Endothelial cell of umbilical vein (primary cell): Measurements from ENCODE around the gene TNFRSF11A. TPM values are rescaled to one million over a fixed set of nuclear protein-coding genes. Genes with fewer than 3 reads are reported as not detected.

Experiments
- BruUV-seq: library from RNA; stranded (reverse); fragments of 400-500 nt; replicated peaks from 2 replicates; lab custom pipeline; 2021; lab: Mats Ljungman, UMichigan
- CTCF ChIA-PET: fragments of 300-600, 350-600 bp; sonication (Branson Sonifier 250); formaldehyde crosslinking; loops from one replicate; lab custom pipeline; 2021; ENCODE audit warnings: antibody characterized with exemption, inconsistent platforms; lab: Charles Lee
- POLR2A ChIA-PET: fragments of 300-600, 350-600 bp; sonication (Branson Sonifier 250); formaldehyde crosslinking; loops from one replicate; lab custom pipeline; 2021; ENCODE audit warnings: antibody characterized with exemption, inconsistent platforms; lab: Charles Lee
- DNase-seq: peaks from one replicate; pipeline ENCODE4 v3.0.0-alpha.2; 2011; ENCODE audit warnings: low read depth, low spot score
- FAIRE-seq: peaks from 2 replicates; lab custom pipeline; 2011; peaks lifted over from hg19 to GRCh38; lab: Jason Lieb, UNC
- H2AFZ ChIP-seq: 2 replicates; pipeline ENCODE4 v1.6.0; 2012; ENCODE audit warnings: low read depth, low read length, control low read depth, inconsistent platforms
- H3K27ac ChIP-seq: 2 replicates; pipeline ENCODE4 v1.5.1; 2011; ENCODE audit warnings: low read depth, mild to moderate bottlenecking, control low read depth, low read length, moderate library complexity; ENCODE audit not compliant: insufficient read depth
- H3K27me3 ChIP-seq, 2 experiments: 2 replicates each; pipeline versions ENCODE4 v1.6.0 to v1.6.1; 2011; ENCODE audit warnings: low read length in 2 of 2, mixed read lengths in 1 of 2; ENCODE audit not compliant: control insufficient read depth in 2 of 2, insufficient read depth in 2 of 2
- H3K36me3 ChIP-seq, 2 experiments: 2 replicates in 1 of 2; 3 replicates in 1 of 2; pipeline ENCODE4 v1.5.1; 2011; ENCODE audit warnings: low read length in 2 of 2, mild to moderate bottlenecking in 1 of 2, moderate library complexity in 1 of 2; ENCODE audit not compliant: control insufficient read depth in 2 of 2, insufficient read depth in 2 of 2; ENCODE audit errors: extremely low read depth in 1 of 2
- H3K4me1 ChIP-seq: 3 replicates; pipeline ENCODE4 v1.5.1; 2011; ENCODE audit warnings: mild to moderate bottlenecking, low read length; ENCODE audit not compliant: control insufficient read depth, insufficient read depth; ENCODE audit errors: extremely low read depth
- H3K4me2 ChIP-seq: 2 replicates; pipeline ENCODE4 v1.6.1; 2011; ENCODE audit warnings: low read length, control low read depth, mixed read lengths; ENCODE audit not compliant: insufficient read depth
- H3K4me3 ChIP-seq, 3 experiments: fragments of 200-600 bp in 1 of 3; sonication (generic), shearing (Covaris generic) in 1 of 3; replicated peaks in 1 of 3; 2 replicates each; pipeline ENCODE4 v1.5.1; 2011 to 2016; ENCODE audit warnings: control low read depth in 3 of 3, low read length in 3 of 3, mild to moderate bottlenecking in 2 of 3, inconsistent platforms in 1 of 3, low read depth in 1 of 3, moderate library complexity in 1 of 3; ENCODE audit not compliant: insufficient read depth in 1 of 3
- H3K79me2 ChIP-seq: 2 replicates; pipeline ENCODE4 v1.6.0; 2012; ENCODE audit warnings: low read length, inconsistent platforms; ENCODE audit not compliant: control insufficient read depth, insufficient read depth
- H3K9ac ChIP-seq: replicated peaks from 2 replicates; pipeline ENCODE3; 2011; ENCODE audit warnings: low read length, control low read depth; ENCODE audit not compliant: insufficient read depth; ENCODE audit errors: extremely low read depth
- H3K9me1 ChIP-seq: replicated peaks from 3 replicates; pipeline ENCODE4 v1.6.0; 2011; ENCODE audit warnings: mild to moderate bottlenecking, low read length; ENCODE audit not compliant: control insufficient read depth, insufficient read depth; ENCODE audit errors: extremely low read depth
- H3K9me3 ChIP-seq: replicated peaks from 2 replicates; pipeline ENCODE4 v1.5.1; 2012; ENCODE audit warnings: low read length, inconsistent platforms; ENCODE audit not compliant: control insufficient read depth, insufficient read depth
- H4K20me1 ChIP-seq: replicated peaks from 2 replicates; pipeline ENCODE3; 2011; ENCODE audit warnings: mild to moderate bottlenecking, low read length; ENCODE audit not compliant: control insufficient read depth, insufficient read depth; ENCODE audit errors: extremely low read depth
- CTCF ChIP-seq, 2 donors: IDR thresholded peaks; 1 replicate in 1 of 2; 2 replicates in 1 of 2; pipeline ENCODE4 v1.5.1; 2011; ENCODE audit warnings: low read length in 2 of 2, mild to moderate bottlenecking in 2 of 2, moderate library complexity in 2 of 2, control low read depth in 1 of 2, inconsistent platforms in 1 of 2, low read depth in 1 of 2; ENCODE audit not compliant: insufficient read depth in 1 of 2; ENCODE audit errors: extremely low read depth in 1 of 2
- EZH2 ChIP-seq: IDR thresholded peaks from 2 replicates; pipeline ENCODE4 v1.6.1; 2012; ENCODE audit warnings: borderline replicate concordance, low read depth, mild to moderate bottlenecking, moderate library complexity, low read length, inconsistent platforms; ENCODE audit not compliant: severe bottlenecking
- FOS ChIP-seq: IDR thresholded peaks from 2 replicates; pipeline ENCODE4 v1.6.1; 2011; ENCODE audit warnings: mild to moderate bottlenecking, low read length, moderate library complexity, borderline replicate concordance; ENCODE audit not compliant: insufficient read depth
- GATA2 ChIP-seq: IDR thresholded peaks from 2 replicates; pipeline ENCODE4 v1.7.0; 2011; ENCODE audit warnings: low read depth, mild to moderate bottlenecking, moderate library complexity, mixed read lengths, low read length; ENCODE audit not compliant: insufficient read length, insufficient read depth
- JUN ChIP-seq: IDR thresholded peaks from 2 replicates; pipeline ENCODE4 v1.6.1; 2011; ENCODE audit warnings: borderline replicate concordance, low read depth; ENCODE audit not compliant: insufficient read length, insufficient read depth
- MYC ChIP-seq: IDR thresholded peaks from one replicate; pipeline ENCODE4 v1.6.1; 2011; ENCODE audit warnings: mild to moderate bottlenecking, low read depth, low read length
- POLR2A ChIP-seq: IDR thresholded peaks from 2 replicates; pipeline ENCODE4 v1.6.1; 2012; ENCODE audit warnings: low read depth, mild to moderate bottlenecking, control low read depth, low read length
- POLR2AphosphoS5 ChIP-seq: IDR thresholded peaks from 2 replicates; pipeline ENCODE4 v1.6.1; 2012; ENCODE audit warnings: low read depth, mild to moderate bottlenecking, control low read depth, low read length, moderate library complexity; ENCODE audit not compliant: insufficient read depth
- dilution Hi-C: fragments of 300-500 bp; cut with MboI; formaldehyde crosslinking; loops from one replicate; pipeline ENCODE4 v1.15.0; 2019; ENCODE audit warnings: low sequenced_read_pairs; ENCODE audit not compliant: extremely low pct_ligation_motif_present
- intact Hi-C: fragments of 100-400 bp; cut with micrococcal nuclease; formaldehyde crosslinking; loops from one replicate; pipeline ENCODE4 v1.10.0; 2022
- polyA plus RNA-seq, 4 experiments: library from polyadenylated mRNA; depleted of rRNA in 3 of 4; stranded (reverse) in 3 of 4; unstranded in 1 of 4; fragments of >200 nt; gene quantifications; 2 replicates each; pipeline versions ENCODE4 v1.2.1 to v1.2.3, GENCODE V29; 2011 to 2012; ENCODE audit warnings: missing spikeins in 1 of 4
- total RNA-seq: library from RNA; stranded (reverse); gene quantifications from 2 replicates; pipeline ENCODE4 v1.2.3, GENCODE V29; 2021

TNFRSF11A gene
- total and polyA plus RNA-seq, 2 donors (not counting 3 experiments of a cell fraction or from before 2014, with no cell fraction given), result 10.4 to 11.1 TPM

- no peak for TF ChIP-seq GATA2
- no peak for TF ChIP-seq JUN
- no peak for TF ChIP-seq POLR2A
- no peak for TF ChIP-seq POLR2AphosphoS5
- TF ChIP-seq EZH2, result no peak
- DNase-seq (no peak), FAIRE-seq (no peak)
- H3K9ac ChIP-seq, result no peak overlapping the region
- no peaks in the 10 kb centered on the region for H3K4me1 ChIP-seq
- H4K20me1 ChIP-seq, result no peaks in the 10 kb centered on the region
- CTCF ChIA-PET, result interaction anchor here (1.3 kb wide), 1 partner anchor 10 kb away, joined by 3 read pairs; no protein-coding TSS in a partner anchor
- no peaks in the 10 kb centered on the region for H3K79me2 ChIP-seq
- peaks cover 0 to 14% of the 10 kb centered on the region in 2 experiments for H3K36me3 ChIP-seq
- no peak overlapping the region for H3K4me2 ChIP-seq
- no peaks in the 10 kb centered on the region for H3K9me3 ChIP-seq
- POLR2A ChIA-PET, result no interaction called here
- no peak overlapping the region for H3K27ac ChIP-seq
- H3K4me3 ChIP-seq, result no peak overlapping the region
- dilution Hi-C loops (no loop called here), intact Hi-C loops (no loop called here)
- H2AFZ ChIP-seq, result no peak overlapping the region
- no peaks in the 10 kb centered on the region for H3K27me3 ChIP-seq
- no TSS peak for BruUV-seq
- no peaks in the 10 kb centered on the region for H3K9me1 ChIP-seq
Observed at GRCh38 chr18:62357079-62357719, 32.1 kb downstream of the TNFRSF11A start.

- no peak for FAIRE-seq
Observed at GRCh38 chr18:62360805-62361204, 35.7 kb downstream of the TNFRSF11A start.

More at GRCh38 chr18:62360805-62361204, 35.7 kb downstream of the TNFRSF11A start:
- Histone ChIP-seq H3K36me3 (peaks cover 0 to 14% of the 10 kb centered on the region in 2 experiments), H3K79me2 (no peaks in the 10 kb centered on the region), H3K27me3 (no peaks in the 10 kb centered on the region), H3K9ac (no peak overlapping the region), H3K27ac (no peak overlapping the region), H3K9me3 (no peaks in the 10 kb centered on the region), H3K9me1 (no peaks in the 10 kb centered on the region), H2AFZ (no peak overlapping the region), H3K4me2 (no peak overlapping the region), H4K20me1 (no peaks in the 10 kb centered on the region), H3K4me3 (no peak overlapping the region), H3K4me1 (no peaks in the 10 kb centered on the region)
- DNase-seq, result peak; percentile 12
- no TSS peak for BruUV-seq
- POLR2A ChIA-PET, result no interaction called here
- dilution Hi-C loops, result no loop called here
- no peak for TF ChIP-seq CTCF (IDR thresholded peaks at IDR 0.05; ENCODE audit: extremely low read depth in 1 of 2, insufficient read depth in 1 of 2, low read depth in 1 of 2, low read length in 2 of 2)
- no peak for TF ChIP-seq FOS
- TF ChIP-seq POLR2A, result no peak
- TF ChIP-seq MYC, result no peak
- no peak for TF ChIP-seq JUN
- CTCF ChIA-PET, result interaction anchor here (1.6 kb wide), 1 partner anchor 10 kb away, joined by 4 read pairs; no protein-coding TSS in a partner anchor
- intact Hi-C loops, result no loop called here
